Activated CD4-positive, alpha-beta memory T cell treated with anti-CD3 and anti-CD28 coated beads for 36 hours (primary cell): ENCODE measurements around the gene PIK3C2G. TPM values are rescaled to one million over a fixed set of nuclear protein-coding genes. Genes with fewer than 3 reads are reported as not detected.
"Not testable (repeated sequence)": the region's sequence is repeated elsewhere in the genome, so short reads cannot be mapped to it uniquely, and the experiment has no call there.

ENCODE experiments used
- CTCF ChIA-PET: fragments of 350-600 bp; sonication (Branson Sonifier 250); formaldehyde crosslinking; loops from one replicate; lab custom pipeline; 2021; ENCODE audit warnings: antibody characterized with exemption, inconsistent platforms; lab: Charles Lee
- POLR2A ChIA-PET: fragments of 350-600 bp; sonication (Branson Sonifier 250); formaldehyde crosslinking; loops from one replicate; lab custom pipeline; 2021; ENCODE audit warnings: antibody characterized with exemption; lab: Charles Lee
- DNase-seq: peaks from one replicate; pipeline ENCODE4 v3.0.0-alpha.2; 2020
- H3K27ac Mint-ChIP-seq: one replicate; pipeline ENCODE4 v1.8.0; 2021; ENCODE audit warnings: mixed read lengths
- H3K27me3 Mint-ChIP-seq: one replicate; pipeline ENCODE4 v1.8.0; 2021; ENCODE audit warnings: mixed read lengths
- H3K36me3 Mint-ChIP-seq: one replicate; pipeline ENCODE4 v1.8.0; 2021; ENCODE audit warnings: mixed read lengths
- H3K4me1 Mint-ChIP-seq: one replicate; pipeline ENCODE4 v1.8.0; 2021; ENCODE audit warnings: low read depth, mixed read lengths
- H3K4me3 Mint-ChIP-seq: one replicate; pipeline ENCODE4 v1.8.0; 2021; ENCODE audit warnings: mild to moderate bottlenecking, mixed read lengths
- H3K9me3 Mint-ChIP-seq: one replicate; pipeline ENCODE4 v1.8.0; 2021; ENCODE audit warnings: mixed read lengths
- intact Hi-C: fragments of 100-400 bp; cut with micrococcal nuclease; formaldehyde crosslinking; loops from one replicate; pipeline ENCODE4 v1.15.1; 2023
- total RNA-seq, 2 experiments: library from RNA; stranded (reverse); gene quantifications; one replicate each; pipeline ENCODE4 v1.2.3, GENCODE V29; 2021

The PIK3C2G gene
- total RNA-seq: not detected

- no peaks in the 10 kb centered on the region for H3K4me1 Mint-ChIP-seq
- DNase-seq: no peak
- no peaks in the 10 kb centered on the region for H3K27me3 Mint-ChIP-seq
- no peaks in the 10 kb centered on the region for H3K36me3 Mint-ChIP-seq
- H3K4me3 Mint-ChIP-seq: no peak within 1 kb of the TSS
- no peaks in the 10 kb centered on the region for H3K9me3 Mint-ChIP-seq
- ChIA-PET POLR2A (no interaction called here), CTCF (interaction anchor here (0.7 to 2.1 kb wide), 3 partner anchors 11 to 102 kb away, joined by 4 to 7 read pairs (median 5); no protein-coding TSS in a partner anchor)
- H3K27ac Mint-ChIP-seq: no peak within 1 kb of the TSS
- intact Hi-C loops: no loop called here
These were observed at the start of gene PIK3C2G for GRCh38 chr12:18261273-18261672. PIK3C2G (plus strand) TSS chr12:18261518; CDS start chr12:18282082, 20,564 bp downstream.

GRCh38 chr12:18217966-18218365 is 43.4 kb upstream of the PIK3C2G start:
- Mint-ChIP-seq H3K27me3 (no peaks in the 10 kb centered on the region), H3K4me3 (no peak overlapping the region), H3K36me3 (no peaks in the 10 kb centered on the region), H3K27ac (no peak overlapping the region), H3K9me3 (no peaks in the 10 kb centered on the region), H3K4me1 (no peaks in the 10 kb centered on the region)
- POLR2A ChIA-PET: no interaction called here
- DNase-seq: no peak
- CTCF ChIA-PET: no interaction called here
- intact Hi-C loops: no loop called here

GRCh38 chr12:18221726-18222125 is 39.6 kb upstream of the PIK3C2G start:
- Mint-ChIP-seq H3K27ac (no peak overlapping the region), H3K36me3 (no peaks in the 10 kb centered on the region), H3K27me3 (no peaks in the 10 kb centered on the region), H3K4me1 (no peaks in the 10 kb centered on the region), H3K9me3 (no peaks in the 10 kb centered on the region), H3K4me3 (no peak overlapping the region)
- intact Hi-C loops: loop anchor here (5.0 kb wide), 1 partner anchor 79 kb away; no protein-coding TSS in a partner anchor
- no peak for DNase-seq
- POLR2A ChIA-PET: no interaction called here
- CTCF ChIA-PET: interaction anchor here (0.9 to 1.2 kb wide), 3 partner anchors 62 to 1067 kb away, joined by 3 to 4 read pairs (median 3); no protein-coding TSS in a partner anchor

GRCh38 chr12:18222699-18223098 is 38.6 kb upstream of the PIK3C2G start:
- H3K4me1 Mint-ChIP-seq: no peaks in the 10 kb centered on the region
- H3K27me3 Mint-ChIP-seq: no peaks in the 10 kb centered on the region
- no peak overlapping the region for H3K4me3 Mint-ChIP-seq
- CTCF ChIA-PET: interaction anchor here (0.9 to 1.2 kb wide), 3 partner anchors 63 to 1066 kb away, joined by 3 to 4 read pairs (median 3); no protein-coding TSS in a partner anchor
- no peak overlapping the region for H3K27ac Mint-ChIP-seq
- H3K9me3 Mint-ChIP-seq: no peaks in the 10 kb centered on the region
- POLR2A ChIA-PET: no interaction called here
- no peak for DNase-seq
- no peaks in the 10 kb centered on the region for H3K36me3 Mint-ChIP-seq
- intact Hi-C loops: loop anchor here (5.0 kb wide), 1 partner anchor 80 kb away; no protein-coding TSS in a partner anchor

- no peak overlapping the region for H3K27ac Mint-ChIP-seq
- no peaks in the 10 kb centered on the region for H3K36me3 Mint-ChIP-seq
- ChIA-PET POLR2A (no interaction called here), CTCF (interaction anchor here (0.7 to 1.1 kb wide), 3 partner anchors 14 to 66 kb away, joined by 3 to 7 read pairs (median 3); no protein-coding TSS in a partner anchor)
- no peaks in the 10 kb centered on the region for H3K27me3 Mint-ChIP-seq
- no peaks in the 10 kb centered on the region for H3K4me1 Mint-ChIP-seq
- no peak for DNase-seq
- H3K4me3 Mint-ChIP-seq: no peak overlapping the region
- intact Hi-C loops: loop anchor here (2.0 to 5.0 kb wide), 2 partner anchors 66 to 82 kb away; no protein-coding TSS in a partner anchor
- H3K9me3 Mint-ChIP-seq: no peaks in the 10 kb centered on the region
These were observed 36.6 kb upstream of the PIK3C2G start for GRCh38 chr12:18224745-18225144.

- intact Hi-C loops: no loop called here
- H3K27ac Mint-ChIP-seq: no peak overlapping the region
- CTCF ChIA-PET: no interaction called here
- H3K4me1 Mint-ChIP-seq: no peaks in the 10 kb centered on the region
- no peaks in the 10 kb centered on the region for H3K36me3 Mint-ChIP-seq
- no peaks in the 10 kb centered on the region for H3K27me3 Mint-ChIP-seq
- no peak overlapping the region for H3K4me3 Mint-ChIP-seq
- H3K9me3 Mint-ChIP-seq: peaks cover 8% of the 10 kb centered on the region
- POLR2A ChIA-PET: no interaction called here
- no peak for DNase-seq
These were observed 21.8 kb upstream of the PIK3C2G start for GRCh38 chr12:18239526-18239925.

GRCh38 chr12:18242380-18243089 is 18.8 kb upstream of the PIK3C2G start:
- CTCF ChIA-PET: no interaction called here
- POLR2A ChIA-PET: no interaction called here
- Mint-ChIP-seq H3K9me3 (no peaks in the 10 kb centered on the region), H3K27me3 (no peaks in the 10 kb centered on the region), H3K4me1 (no peaks in the 10 kb centered on the region), H3K4me3 (no peak overlapping the region), H3K36me3 (no peaks in the 10 kb centered on the region), H3K27ac (no peak overlapping the region)
- DNase-seq: no peak
- intact Hi-C loops: no loop called here

GRCh38 chr12:18243238-18243637 is 18.1 kb upstream of the PIK3C2G start:
- no peaks in the 10 kb centered on the region for H3K9me3 Mint-ChIP-seq
- no peak overlapping the region for H3K4me3 Mint-ChIP-seq
- ChIA-PET CTCF (no interaction called here), POLR2A (no interaction called here)
- no peaks in the 10 kb centered on the region for H3K27me3 Mint-ChIP-seq
- H3K4me1 Mint-ChIP-seq: no peaks in the 10 kb centered on the region
- intact Hi-C loops: no loop called here
- DNase-seq: no peak
- H3K36me3 Mint-ChIP-seq: no peaks in the 10 kb centered on the region
- H3K27ac Mint-ChIP-seq: no peak overlapping the region

- H3K27ac Mint-ChIP-seq: no peak overlapping the region
- H3K27me3 Mint-ChIP-seq: no peaks in the 10 kb centered on the region
- no peaks in the 10 kb centered on the region for H3K36me3 Mint-ChIP-seq
- CTCF ChIA-PET: no interaction called here
- no peaks in the 10 kb centered on the region for H3K9me3 Mint-ChIP-seq
- no peak overlapping the region for H3K4me3 Mint-ChIP-seq
- no peak for DNase-seq
- intact Hi-C loops: no loop called here
- POLR2A ChIA-PET: no interaction called here
- H3K4me1 Mint-ChIP-seq: no peaks in the 10 kb centered on the region
These were observed 15.3 kb upstream of the PIK3C2G start for GRCh38 chr12:18246066-18246465.

- CTCF ChIA-PET: interaction anchor here (0.6 to 1.3 kb wide), 9 partner anchors 9 to 936 kb away, joined by 3 to 10 read pairs (median 3); partner anchors contain the start of gene PIK3C2G
- DNase-seq: no peak
- H3K27ac Mint-ChIP-seq: no peak overlapping the region
- no peaks in the 10 kb centered on the region for H3K27me3 Mint-ChIP-seq
- no peak overlapping the region for H3K4me3 Mint-ChIP-seq
- POLR2A ChIA-PET: no interaction called here
- intact Hi-C loops: loop anchor here (1.0 kb wide), 1 partner anchor 936 kb away; no protein-coding TSS in a partner anchor
- H3K9me3 Mint-ChIP-seq: no peaks in the 10 kb centered on the region
- no peaks in the 10 kb centered on the region for H3K4me1 Mint-ChIP-seq
- H3K36me3 Mint-ChIP-seq: no peaks in the 10 kb centered on the region
These were observed 10.9 kb upstream of the PIK3C2G start for GRCh38 chr12:18250313-18250916.

GRCh38 chr12:18254081-18254480 is 7.2 kb upstream of the PIK3C2G start:
- ChIA-PET CTCF (no interaction called here), POLR2A (no interaction called here)
- intact Hi-C loops: no loop called here
- Mint-ChIP-seq H3K4me1 (no peaks in the 10 kb centered on the region), H3K36me3 (no peaks in the 10 kb centered on the region), H3K4me3 (no peak overlapping the region), H3K9me3 (no peaks in the 10 kb centered on the region), H3K27ac (no peak overlapping the region), H3K27me3 (no peaks in the 10 kb centered on the region)
- DNase-seq: no peak

GRCh38 chr12:18255004-18255403 is 6.3 kb upstream of the PIK3C2G start:
- H3K9me3 Mint-ChIP-seq, POLR2A ChIA-PET, intact Hi-C loops, H3K27ac Mint-ChIP-seq, CTCF ChIA-PET, H3K36me3 Mint-ChIP-seq, DNase-seq, H3K4me1 Mint-ChIP-seq, H3K27me3 Mint-ChIP-seq, H3K4me3 Mint-ChIP-seq: not testable (repeated sequence)
